Common myeloid progenitor, CD34-positive (primary cell): Measurements from ENCODE around the gene TNNI2.

Experiments
- CTCF ChIA-PET: fragments of 350-600 bp; sonication (Branson Sonifier 250); formaldehyde crosslinking; loops from one replicate; lab custom pipeline; 2021; ENCODE audit warnings: antibody characterized with exemption; lab: Charles Lee
- POLR2A ChIA-PET: fragments of 350-600 bp; sonication (Branson Sonifier 250); formaldehyde crosslinking; loops from one replicate; lab custom pipeline; 2021; ENCODE audit warnings: antibody characterized with exemption; lab: Charles Lee
- DNase-seq, 3 donors: peaks; one replicate each; pipeline versions ENCODE4 v3.0.0 to v3.0.0-alpha.2; 2013
- H3K27ac ChIP-seq, 2 experiments: 1 replicate in 1 of 2; 2 replicates in 1 of 2; pipeline ENCODE4 v1.7.0; 2013; ENCODE audit warnings: inconsistent platforms in 2 of 2, low read length in 2 of 2, mild to moderate bottlenecking in 2 of 2, low read depth in 1 of 2, moderate library complexity in 1 of 2; ENCODE audit not compliant: severe bottlenecking in 2 of 2, insufficient read depth in 1 of 2, poor library complexity in 1 of 2
- H3K27me3 ChIP-seq, 5 experiments: replicated peaks in 2 of 5; 1 replicate in 3 of 5; 2 replicates in 2 of 5; pipeline versions ENCODE4 v1.6.1 to v1.7.0; 2013; ENCODE audit warnings: low read length in 4 of 5, mild to moderate bottlenecking in 2 of 5, moderate library complexity in 2 of 5, inconsistent platforms in 1 of 5; ENCODE audit not compliant: insufficient read depth in 5 of 5, control insufficient read depth in 4 of 5
- H3K36me3 ChIP-seq, 4 experiments: 1 replicate in 2 of 4; 2 replicates in 2 of 4; pipeline versions ENCODE4 v1.6.1 to v1.7.0; 2013; ENCODE audit warnings: low read length in 3 of 4, control low read depth in 1 of 4, mild to moderate bottlenecking in 1 of 4; ENCODE audit not compliant: control insufficient read depth in 4 of 4, insufficient read depth in 4 of 4
- H3K4me1 ChIP-seq, 4 experiments: 1 replicate in 3 of 4; 2 replicates in 1 of 4; pipeline versions ENCODE4 v1.6.1 to v1.7.1; 2013; ENCODE audit warnings: low read length in 3 of 4, mild to moderate bottlenecking in 3 of 4, control low read depth in 1 of 4, inconsistent platforms in 1 of 4, moderate library complexity in 1 of 4; ENCODE audit not compliant: control insufficient read depth in 4 of 4, insufficient read depth in 4 of 4; ENCODE audit errors: control extremely low read depth in 1 of 4
- H3K4me3 ChIP-seq, 7 experiments: 1 replicate in 4 of 7; 2 replicates in 3 of 7; pipeline versions ENCODE4 v1.5.1 to v1.7.0; 2013; ENCODE audit warnings: mild to moderate bottlenecking in 7 of 7, low read length in 6 of 7, moderate library complexity in 6 of 7, inconsistent platforms in 2 of 7, low read depth in 2 of 7, control low read depth in 1 of 7; ENCODE audit not compliant: insufficient read depth in 4 of 7, control insufficient read depth in 1 of 7; ENCODE audit errors: extremely low read depth in 1 of 7
- H3K9me3 ChIP-seq, 5 experiments: 1 replicate in 4 of 5; 2 replicates in 1 of 5; pipeline versions ENCODE4 v1.6.1 to v1.7.1; 2013; ENCODE audit warnings: low read length in 4 of 5, mild to moderate bottlenecking in 2 of 5, inconsistent platforms in 1 of 5, low read depth in 1 of 5, moderate library complexity in 1 of 5; ENCODE audit not compliant: control insufficient read depth in 4 of 5, insufficient read depth in 2 of 5; ENCODE audit errors: control extremely low read depth in 1 of 5
- WGBS: methylation state at CpG from one replicate; pipeline ENCODE4 v1.1.5; 2013; ENCODE audit not compliant: insufficient coverage; 5-methylcytosine and 5-hydroxymethylcytosine counted together

TNNI2 gene

GRCh38 chr11:1819074-1819473 is 19.7 kb upstream of the TNNI2 start:
- POLR2A ChIA-PET: no interaction called here

DNA sequence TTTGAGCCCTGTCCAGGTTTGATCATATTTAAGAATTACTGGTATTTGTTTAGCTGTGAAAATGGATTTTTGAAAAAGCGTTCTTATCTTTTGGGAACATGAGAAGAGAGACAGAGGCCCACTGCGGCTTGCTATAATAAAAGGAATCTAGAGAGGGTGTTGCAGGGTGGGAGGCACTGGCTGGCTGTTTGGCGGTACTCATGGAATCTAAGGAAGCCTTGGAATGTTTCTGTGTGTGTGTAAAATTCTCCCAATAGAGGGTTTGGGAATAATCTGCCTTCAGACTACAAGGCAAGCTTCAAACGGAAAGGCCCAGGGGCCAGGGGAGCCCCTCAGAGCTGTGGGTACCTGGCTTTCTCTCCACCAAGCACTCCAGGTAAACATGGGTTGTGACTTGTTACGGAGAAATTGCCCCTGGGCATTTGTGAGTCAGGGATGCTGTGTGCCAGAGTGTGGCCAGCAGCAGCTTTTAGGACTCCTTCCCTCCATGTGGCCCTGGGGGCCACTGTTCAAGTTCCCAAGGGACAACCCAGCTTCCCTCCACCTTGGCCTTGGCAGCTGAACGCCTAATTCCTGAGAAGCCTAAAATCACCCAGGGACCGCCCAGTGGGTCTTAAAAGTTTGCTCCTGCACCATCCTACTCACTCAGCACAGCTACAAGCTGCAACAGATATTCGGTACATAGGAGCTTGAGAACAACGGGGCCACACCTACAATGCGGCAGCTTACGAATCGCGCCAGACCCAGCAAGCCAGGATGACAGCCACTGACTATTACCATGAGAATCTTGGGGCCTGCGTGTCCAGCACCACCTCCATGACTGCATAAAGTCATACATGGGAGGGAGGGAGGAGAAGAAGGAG is 18.1 kb upstream of the TNNI2 start:
- peaks cover 0 to 4% (median 0%) of the 10 kb centered on the region in 4 experiments for H3K4me1 ChIP-seq
- no peak overlapping the region for H3K4me3 ChIP-seq
- CTCF ChIA-PET: interaction anchor here (1.0 to 2.6 kb wide), 3 partner anchors 12 to 127 kb away, joined by 3 to 18 read pairs (median 4); no protein-coding TSS in a partner anchor
- no peak for DNase-seq
- H3K27ac ChIP-seq: no peak overlapping the region
- H3K27me3 ChIP-seq: peaks cover 0 to 7% (median 3%) of the 10 kb centered on the region in 5 experiments
- 97% methylated on average over 14 of the region's 14 CpGs for WGBS
- peaks cover 0 to 16% (median 7%) of the 10 kb centered on the region in 5 experiments for H3K9me3 ChIP-seq
- no peaks in the 10 kb centered on the region for H3K36me3 ChIP-seq
- POLR2A ChIA-PET: interaction anchor here (0.5 kb wide), 1 partner anchor 120 kb away, joined by 4 read pairs; no protein-coding TSS in a partner anchor

More at GRCh38 chr11:1819074-1819473, 19.7 kb upstream of the TNNI2 start:
- Histone ChIP-seq H3K9me3 (peaks cover 0 to 16% (median 7%) of the 10 kb centered on the region in 5 experiments), H3K4me1 (no peaks in the 10 kb centered on the region), H3K36me3 (no peaks in the 10 kb centered on the region), H3K4me3 (no peak overlapping the region), H3K27ac (no peak overlapping the region), H3K27me3 (peaks cover 0 to 7% (median 3%) of the 10 kb centered on the region in 5 experiments)
- CTCF ChIA-PET: interaction anchor here (1.6 to 4.7 kb wide), 3 partner anchors 16 to 332 kb away, joined by 3 to 20 read pairs (median 4); partner anchors contain the start of gene SYT8
- WGBS: 70% methylated on average over 3 of the region's 3 CpGs
- no peak for DNase-seq

GRCh38 chr11:1821562-1821961 is 17.2 kb upstream of the TNNI2 start:
- no peak for DNase-seq
- Histone ChIP-seq H3K36me3 (no peaks in the 10 kb centered on the region), H3K27me3 (peaks cover 0 to 7% (median 3%) of the 10 kb centered on the region in 5 experiments), H3K9me3 (peaks cover 0 to 16% (median 7%) of the 10 kb centered on the region in 5 experiments), H3K4me1 (peaks cover 0 to 4% (median 0%) of the 10 kb centered on the region in 4 experiments), H3K4me3 (no peak overlapping the region), H3K27ac (no peak overlapping the region)
- POLR2A ChIA-PET: interaction anchor here (0.5 kb wide), 1 partner anchor 58 kb away, joined by 3 read pairs; the partner anchor contains the start of gene CTSD
- CTCF ChIA-PET: interaction anchor here (1.0 to 2.8 kb wide), 7 partner anchors 11 to 128 kb away, joined by 3 to 18 read pairs (median 4); no protein-coding TSS in a partner anchor

- Histone ChIP-seq H3K27me3 (peaks cover 0 to 6% (median 0%) of the 10 kb centered on the region in 5 experiments), H3K27ac (no peak overlapping the region), H3K4me1 (peaks cover 0 to 4% (median 0%) of the 10 kb centered on the region in 4 experiments), H3K4me3 (no peak overlapping the region), H3K9me3 (peaks cover 0 to 15% (median 7%) of the 10 kb centered on the region in 5 experiments), H3K36me3 (no peaks in the 10 kb centered on the region)
- 85% methylated on average over 5 of the region's 8 CpGs for WGBS
- ChIA-PET CTCF (interaction anchor here (0.7 to 2.8 kb wide), 8 partner anchors 10 to 170 kb away, joined by 3 to 18 read pairs (median 4); no protein-coding TSS in a partner anchor), POLR2A (no interaction called here)
- no peak for DNase-seq
Measured at GRCh38 chr11:1822648-1823375, 16.0 kb upstream of the TNNI2 start.

- no peak overlapping the region for H3K27ac ChIP-seq
- H3K4me1 ChIP-seq: peaks cover 0 to 4% (median 0%) of the 10 kb centered on the region in 4 experiments
- peaks cover 0 to 9% (median 6%) of the 10 kb centered on the region in 5 experiments for H3K9me3 ChIP-seq
- H3K4me3 ChIP-seq: no peak overlapping the region
- ChIA-PET CTCF (interaction anchor here (0.9 to 2.8 kb wide), 12 partner anchors 9 to 178 kb away, joined by 3 to 18 read pairs (median 4); partner anchors contain the start of gene IFITM10), POLR2A (no interaction called here)
- WGBS: 95% methylated on average over 12 of the region's 19 CpGs
- H3K36me3 ChIP-seq: no peaks in the 10 kb centered on the region
- peaks cover 0 to 3% (median 0%) of the 10 kb centered on the region in 5 experiments for H3K27me3 ChIP-seq
- DNase-seq: no peak
Measured at GRCh38 chr11:1823376-1824220, 15.2 kb upstream of the TNNI2 start.
